SU-DHL-6 (cell line): ENCODE measurements around the gene LMBRD2.

Experiments
- H2AFZ ChIP-seq: fragments of 200-600 bp; sonication (generic); 2 replicates; pipeline ENCODE4 v1.6.1; 2014; ENCODE audit warnings: low read depth, mild to moderate bottlenecking, moderate library complexity, mixed read lengths, antibody characterized with exemption, low read length; ENCODE audit not compliant: severe bottlenecking
- H3F3A ChIP-seq: fragments of 200-600 bp; shearing (Covaris generic); 2 replicates; pipeline ENCODE4 v1.6.0; 2016; ENCODE audit warnings: antibody characterized with exemption, mild to moderate bottlenecking; ENCODE audit not compliant: insufficient read depth
- H3K27ac ChIP-seq: fragments of 200-600 bp; sonication (generic); 2 replicates; pipeline ENCODE4 v1.5.1; 2016; ENCODE audit warnings: low read depth, mild to moderate bottlenecking, low read length, moderate library complexity, mixed read lengths
- H3K27me3 ChIP-seq: fragments of 200-600 bp; sonication (generic), shearing (Covaris generic); 2 replicates; pipeline ENCODE4 v1.6.0; 2014; ENCODE audit warnings: mild to moderate bottlenecking, low read length
- H3K36me3 ChIP-seq: fragments of 200-600 bp; sonication (generic); 2 replicates; pipeline ENCODE4 v1.6.1; 2014; ENCODE audit warnings: mild to moderate bottlenecking, low read length, mixed read lengths
- H3K4me2 ChIP-seq: fragments of 300-600, 200-600 bp; shearing (Covaris generic), sonication (generic); 2 replicates; pipeline ENCODE4 v1.6.0; 2014; ENCODE audit warnings: low read length, low read depth, mild to moderate bottlenecking; ENCODE audit not compliant: poor library complexity, severe bottlenecking
- H3K4me3 ChIP-seq: fragments of 200-600 bp; sonication (generic); 2 replicates; pipeline ENCODE4 v1.5.1; 2014; ENCODE audit warnings: antibody characterized with exemption, low read length, mild to moderate bottlenecking, mixed read lengths; ENCODE audit not compliant: insufficient read depth, poor library complexity, severe bottlenecking
- H3K79me2 ChIP-seq: fragments of 200-600 bp; sonication (generic); 2 replicates; pipeline ENCODE4 v1.6.1; 2014; ENCODE audit warnings: mild to moderate bottlenecking, low read length, moderate library complexity; ENCODE audit not compliant: insufficient read depth
- H3K9ac ChIP-seq: fragments of 200-600 bp; sonication (generic); 2 replicates; pipeline ENCODE4 v1.7.0; 2014; ENCODE audit warnings: mild to moderate bottlenecking, low read length
- H3K9me2 ChIP-seq: fragments of 200-600 bp; sonication (generic); replicated peaks from 2 replicates; pipeline ENCODE4 v1.6.1; 2014; ENCODE audit warnings: low read length; ENCODE audit not compliant: insufficient read depth
- H3K9me3 ChIP-seq: fragments of 200-600 bp; sonication (generic); 2 replicates; pipeline ENCODE4 v1.6.1; 2014; ENCODE audit warnings: low read length, mixed read lengths; ENCODE audit not compliant: insufficient read depth
- H4K20me1 ChIP-seq: fragments of 200-600 bp; sonication (generic); 2 replicates; pipeline ENCODE4 v1.6.1; 2014; ENCODE audit warnings: low read depth, mild to moderate bottlenecking, antibody characterized with exemption, low read length, moderate library complexity, mixed read lengths
- CTCF ChIP-seq: fragments of 200-600 bp; sonication (generic); IDR thresholded peaks from one replicate; pipeline ENCODE4 v1.5.1; 2017; ENCODE audit warnings: antibody characterized with exemption, mild to moderate bottlenecking, low read length, moderate library complexity; ENCODE audit not compliant: insufficient read depth, poor library complexity, severe bottlenecking
- EZH2phosphoT487 ChIP-seq: fragments of 200-600 bp; sonication (generic), shearing (Covaris generic); conservative IDR thresholded peaks from 2 replicates; pipeline ENCODE4 v1.6.1; 2018; ENCODE audit warnings: mild to moderate bottlenecking, antibody characterized with exemption, low read length, moderate library complexity, mixed read lengths

The LMBRD2 gene

GRCh38 chr5:36162810-36163486 lies 11.3 kb upstream of the LMBRD2 start:
- Histone ChIP-seq H3F3A (no peaks in the 10 kb centered on the region), H3K79me2 (peaks cover 72% of the 10 kb centered on the region), H3K9ac (no peak overlapping the region), H3K9me3 (no peaks in the 10 kb centered on the region), H3K4me2 (no peak overlapping the region), H3K4me3 (no peak overlapping the region), H3K27me3 (no peaks in the 10 kb centered on the region), H4K20me1 (peaks cover 8% of the 10 kb centered on the region; the same call in 1 of the 2 replicates), H2AFZ (no peak overlapping the region), H3K36me3 (peaks cover 44% of the 10 kb centered on the region; the same call in 1 of the 2 replicates), H3K9me2 (no peaks in the 10 kb centered on the region), H3K27ac (no peak overlapping the region)
- TF ChIP-seq EZH2phosphoT487 (no peak), CTCF (no peak)

GRCh38 chr5:36161361-36161760 lies 9.7 kb upstream of the LMBRD2 start:
- TF ChIP-seq CTCF = no peak
- no peak for TF ChIP-seq EZH2phosphoT487
- peaks cover 43% of the 10 kb centered on the region; the same call in 1 of the 2 replicates for H3K36me3 ChIP-seq
- peaks cover 8% of the 10 kb centered on the region; the same call in 1 of the 2 replicates for H4K20me1 ChIP-seq
- no peak overlapping the region for H3K4me2 ChIP-seq
- H3K27me3 ChIP-seq = no peaks in the 10 kb centered on the region
- no peaks in the 10 kb centered on the region for H3K9me2 ChIP-seq
- H3K9me3 ChIP-seq = no peaks in the 10 kb centered on the region
- no peak overlapping the region for H3K27ac ChIP-seq
- no peak overlapping the region for H2AFZ ChIP-seq
- H3K9ac ChIP-seq = no peak overlapping the region
- H3K4me3 ChIP-seq = no peak overlapping the region
- peaks cover 83% of the 10 kb centered on the region for H3K79me2 ChIP-seq
- H3F3A ChIP-seq = no peaks in the 10 kb centered on the region

- H4K20me1 ChIP-seq = peaks cover 8% of the 10 kb centered on the region; the same call in 1 of the 2 replicates
- H3K9ac ChIP-seq = no peak overlapping the region
- no peak overlapping the region for H3K27ac ChIP-seq
- no peaks in the 10 kb centered on the region for H3K9me2 ChIP-seq
- H3K36me3 ChIP-seq = peaks cover 39% of the 10 kb centered on the region; the same call in 1 of the 2 replicates
- peaks cover 84% of the 10 kb centered on the region for H3K79me2 ChIP-seq
- no peak overlapping the region for H2AFZ ChIP-seq
- no peak overlapping the region for H3K4me2 ChIP-seq
- TF ChIP-seq EZH2phosphoT487 (no peak), CTCF (no peak)
- H3K4me3 ChIP-seq = no peak overlapping the region
- no peaks in the 10 kb centered on the region for H3K27me3 ChIP-seq
- H3K9me3 ChIP-seq = no peaks in the 10 kb centered on the region
- no peaks in the 10 kb centered on the region for H3F3A ChIP-seq
Observed at GRCh38 chr5:36160617-36161016, 8.9 kb upstream of the LMBRD2 start.
